ENCODE results near the gene SMIM45.

Gene SMIM45

DNA sequence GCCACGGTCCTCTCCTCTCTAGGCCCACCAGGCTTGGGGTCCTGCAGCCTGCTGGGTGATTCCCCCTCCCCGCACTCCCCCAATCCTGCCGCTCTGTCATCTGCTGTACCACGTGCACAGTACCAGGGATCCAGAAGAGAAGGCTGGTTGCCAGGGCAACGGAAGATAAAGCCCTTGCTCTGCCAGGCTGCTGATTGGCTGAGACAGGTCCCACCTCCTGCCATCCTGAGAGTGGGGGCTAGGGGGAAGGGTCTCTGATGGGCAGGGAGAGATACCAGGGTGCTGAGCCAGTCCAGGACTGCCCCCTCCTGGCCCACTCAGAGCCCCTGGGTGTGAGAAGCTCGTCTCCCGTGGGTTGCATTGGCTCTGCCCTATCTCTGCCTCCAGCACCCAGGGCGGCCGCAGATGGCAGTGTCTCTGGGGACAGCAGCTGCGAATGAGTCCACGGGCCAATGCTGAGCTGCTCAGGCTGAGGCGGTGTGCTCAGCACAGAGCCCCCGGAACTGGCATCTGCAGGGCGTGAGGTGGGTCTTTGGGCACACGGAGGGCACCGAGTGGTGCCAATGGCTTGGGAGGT is at the start of gene SMIM45:
SMIM45 (plus strand) TSS at position 253 of the 577 bp plus-strand sequence.
- no peak for DNase-seq

DNA sequence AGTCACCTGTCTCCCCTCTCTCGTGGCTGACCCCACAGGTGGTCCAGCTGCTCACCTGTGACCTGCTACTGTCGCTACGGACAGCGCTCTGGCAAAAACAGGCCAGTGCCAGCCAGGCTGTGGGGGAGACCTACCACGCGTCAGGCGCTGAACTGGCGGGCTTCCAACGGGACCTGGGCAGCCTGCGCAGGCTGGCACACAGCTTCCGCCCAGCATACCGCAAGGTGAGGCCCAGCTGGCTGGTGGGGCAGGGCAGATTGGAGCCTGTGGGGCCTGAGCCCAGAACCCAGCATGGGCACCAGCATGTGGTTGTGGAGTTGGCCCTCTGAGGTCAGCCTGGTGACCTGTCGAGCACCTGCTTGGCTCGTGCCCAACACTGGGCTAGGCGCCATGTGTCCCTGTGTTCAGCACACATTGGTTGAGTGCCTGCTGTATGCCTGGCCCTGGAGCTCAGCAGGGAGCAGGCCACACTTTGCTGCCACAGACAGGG is 49.0 kb upstream of the SMIM45 start:
- no peak for DNase-seq

DNA sequence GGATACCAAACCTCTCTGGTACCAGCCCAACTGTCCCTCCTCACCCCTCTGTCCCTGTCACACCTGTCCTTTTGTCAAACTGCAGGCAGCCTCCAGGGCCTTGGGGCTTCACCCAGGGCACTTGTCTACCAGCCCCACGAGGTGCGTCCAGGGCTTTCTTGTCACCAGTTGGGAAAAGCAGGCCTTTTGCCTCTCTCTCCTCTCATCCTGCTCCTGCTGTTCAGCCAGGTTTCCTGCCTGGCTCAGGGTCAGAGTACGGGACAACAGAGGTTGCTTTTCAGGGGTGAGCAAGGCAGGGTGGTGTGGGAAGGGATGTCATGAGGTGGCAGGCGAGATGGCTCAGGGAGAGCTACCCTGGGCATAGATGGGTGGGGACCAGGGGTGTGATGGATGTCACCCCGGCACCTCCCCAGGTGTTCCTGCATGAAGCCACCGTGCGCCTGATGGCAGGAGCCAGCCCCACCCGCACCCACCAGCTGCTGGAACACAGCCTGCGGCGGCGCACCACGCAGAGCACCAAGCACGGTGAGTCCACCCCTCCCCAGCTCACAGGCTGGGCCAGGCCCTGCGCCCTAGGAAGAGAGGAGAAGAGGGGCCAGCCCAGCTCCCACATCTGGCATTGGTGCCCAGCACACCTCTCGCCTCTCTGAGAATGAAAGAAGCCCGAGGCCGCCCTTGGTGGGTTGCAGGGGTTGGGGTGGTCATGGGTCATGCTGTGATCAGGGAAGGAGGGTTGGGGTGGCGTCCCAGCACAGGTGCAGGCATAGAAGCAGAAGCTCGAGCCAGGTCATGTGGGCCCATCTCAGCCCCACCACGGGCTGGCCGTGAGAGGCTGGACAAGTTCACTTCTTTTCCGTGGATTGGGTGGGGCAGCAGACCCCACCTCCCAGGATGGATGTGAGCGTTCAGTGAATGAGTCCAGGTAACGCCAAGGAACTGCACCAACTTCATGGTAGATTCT is 47.2 kb upstream of the SMIM45 start:
- no peak for DNase-seq

DNA sequence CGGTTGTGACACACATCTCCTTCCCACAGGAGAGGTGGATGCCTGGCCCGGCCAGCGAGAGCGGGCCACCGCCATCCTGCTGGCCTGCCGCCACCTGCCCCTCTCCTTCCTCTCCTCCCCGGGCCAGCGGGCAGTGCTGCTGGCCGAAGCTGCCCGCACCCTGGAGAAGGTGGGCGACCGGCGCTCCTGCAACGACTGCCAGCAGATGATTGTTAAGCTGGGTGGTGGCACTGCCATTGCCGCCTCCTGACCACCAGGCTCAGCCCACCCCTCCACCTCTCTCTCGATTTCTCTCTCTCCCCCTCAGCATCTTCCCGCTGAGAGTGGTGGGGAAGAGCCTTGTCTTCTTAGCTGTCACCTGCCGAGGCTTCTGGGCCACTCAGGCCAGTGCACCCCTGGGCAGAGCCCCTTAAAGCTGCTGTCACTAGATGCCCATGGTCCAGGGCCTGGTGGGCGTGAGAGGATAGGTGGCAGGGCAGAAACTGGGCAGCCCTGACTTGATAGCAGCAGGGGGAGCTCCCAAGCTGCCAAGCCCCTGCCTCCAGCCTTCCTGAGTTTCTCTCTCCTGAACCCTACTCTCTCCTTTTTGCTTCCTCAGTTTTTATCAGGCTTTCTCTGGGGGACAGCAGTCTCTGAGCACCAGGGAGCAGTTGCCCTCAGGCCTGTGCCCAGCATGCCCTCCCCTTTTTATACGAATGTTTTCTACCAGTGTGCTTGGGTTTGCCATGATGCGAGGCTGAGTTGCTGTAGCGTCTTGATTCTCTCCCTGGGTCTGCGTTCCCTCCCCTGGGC is 46.3 kb upstream of the SMIM45 start:
- DNase-seq = no peak

DNA sequence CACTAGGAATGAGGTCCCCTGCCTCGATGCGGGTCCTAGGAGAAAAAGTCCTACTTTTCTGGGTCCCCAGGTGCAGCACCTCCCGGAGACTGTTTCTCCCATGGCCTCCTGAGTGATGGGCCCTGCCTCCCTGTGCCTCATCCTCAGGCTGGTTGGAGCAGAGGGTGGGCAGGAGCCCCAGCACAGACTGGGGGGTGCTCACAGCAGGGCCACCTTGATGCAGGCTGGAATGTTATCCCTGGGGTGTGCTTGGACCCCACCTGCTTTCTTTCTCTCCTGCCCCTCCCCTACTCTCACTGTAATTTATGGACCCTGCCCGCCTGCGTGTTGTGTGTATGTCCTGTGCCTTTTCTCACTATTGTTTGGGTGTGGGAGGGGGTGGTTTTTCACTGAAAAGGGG is 45.1 kb upstream of the SMIM45 start:
- no peak for DNase-seq

DNA sequence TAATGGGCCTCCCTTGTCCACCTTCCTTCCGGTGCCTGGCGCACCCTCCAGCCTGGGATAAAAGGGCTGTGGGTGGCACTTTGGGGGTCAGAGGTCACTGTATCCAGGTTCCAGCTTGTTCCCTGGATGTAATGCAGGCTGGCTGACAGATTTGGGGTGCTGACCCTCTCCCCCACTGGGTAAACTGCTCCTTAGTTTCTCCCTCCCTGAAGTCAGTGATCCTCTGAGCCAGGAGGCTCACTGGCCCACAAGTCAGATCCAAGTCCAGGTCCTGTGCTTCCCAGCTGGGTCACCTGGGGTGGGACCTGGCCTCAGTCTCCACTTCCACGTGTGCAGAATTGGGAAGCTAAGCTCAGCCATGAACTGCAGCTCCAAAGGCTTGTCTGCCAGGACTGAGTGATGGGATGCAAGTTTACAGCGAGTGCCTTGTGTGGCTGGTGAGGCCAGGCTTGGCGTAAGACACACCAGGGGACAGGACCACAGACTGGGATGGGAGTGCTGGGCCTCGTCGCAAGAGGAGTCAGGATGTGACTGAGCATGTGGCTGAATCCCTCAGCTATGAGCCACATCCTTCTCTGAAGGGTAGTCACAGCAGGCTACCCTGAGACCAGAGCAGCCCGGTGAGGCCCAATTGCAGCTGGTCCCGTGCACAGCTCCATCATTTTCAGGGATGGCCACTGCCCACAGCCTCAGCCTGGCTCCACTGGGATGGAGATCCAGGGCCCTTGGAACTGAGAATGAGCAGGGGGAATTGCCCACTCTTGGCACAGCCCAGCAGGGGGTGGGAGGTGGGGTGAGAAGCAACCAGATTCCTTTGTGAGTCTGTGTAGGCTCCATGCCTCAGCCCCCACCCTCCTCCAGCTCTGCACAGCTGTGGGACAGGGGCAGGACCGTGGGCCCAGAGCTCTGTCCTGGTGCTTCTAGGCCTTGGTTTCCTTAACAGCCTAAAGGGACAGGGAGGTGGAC is 44.2 kb upstream of the SMIM45 start:
- no peak for DNase-seq

DNA sequence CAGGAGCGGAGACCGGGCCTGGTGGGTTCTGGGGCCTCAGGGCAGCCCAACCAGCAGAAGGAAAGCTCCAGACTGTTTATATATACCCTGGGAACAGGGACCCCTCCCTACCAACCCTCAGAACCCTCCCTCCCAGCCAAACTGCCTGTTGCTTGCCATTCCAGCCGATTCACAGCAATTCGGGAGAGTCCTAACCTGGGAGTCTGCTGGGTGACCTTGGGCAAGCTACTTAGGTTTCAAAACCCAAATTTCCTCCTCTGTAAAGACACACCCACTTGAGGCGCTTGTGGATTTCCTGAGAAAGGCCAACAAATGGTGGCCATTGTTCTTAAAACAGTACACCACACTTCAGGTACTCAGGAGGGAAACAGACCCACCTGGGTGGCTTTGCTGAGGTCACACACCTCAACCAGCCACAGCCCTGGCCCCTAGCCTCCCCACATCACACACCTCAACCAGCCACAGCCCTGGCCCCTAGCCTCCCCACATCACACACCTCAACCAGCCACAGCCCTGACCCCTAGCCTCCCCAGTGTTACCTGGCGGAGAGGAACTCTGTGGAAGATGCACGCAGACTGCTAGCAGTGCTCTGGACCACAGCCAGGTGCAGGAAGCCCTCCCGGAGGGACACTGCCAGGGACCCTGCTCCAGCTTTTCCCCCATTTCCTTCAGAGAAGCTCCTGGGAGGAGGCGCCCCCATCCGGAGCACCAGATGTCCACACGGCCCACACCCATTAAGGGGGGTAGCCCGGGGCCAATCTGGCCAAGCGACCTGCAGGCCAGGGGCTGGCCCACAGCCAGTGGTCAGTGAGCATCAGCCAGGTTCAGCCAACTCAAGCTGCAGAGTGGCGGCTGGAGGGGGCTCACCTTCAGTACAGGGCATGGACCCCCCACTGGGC is 43.3 kb upstream of the SMIM45 start:
- no peak for DNase-seq

DNA sequence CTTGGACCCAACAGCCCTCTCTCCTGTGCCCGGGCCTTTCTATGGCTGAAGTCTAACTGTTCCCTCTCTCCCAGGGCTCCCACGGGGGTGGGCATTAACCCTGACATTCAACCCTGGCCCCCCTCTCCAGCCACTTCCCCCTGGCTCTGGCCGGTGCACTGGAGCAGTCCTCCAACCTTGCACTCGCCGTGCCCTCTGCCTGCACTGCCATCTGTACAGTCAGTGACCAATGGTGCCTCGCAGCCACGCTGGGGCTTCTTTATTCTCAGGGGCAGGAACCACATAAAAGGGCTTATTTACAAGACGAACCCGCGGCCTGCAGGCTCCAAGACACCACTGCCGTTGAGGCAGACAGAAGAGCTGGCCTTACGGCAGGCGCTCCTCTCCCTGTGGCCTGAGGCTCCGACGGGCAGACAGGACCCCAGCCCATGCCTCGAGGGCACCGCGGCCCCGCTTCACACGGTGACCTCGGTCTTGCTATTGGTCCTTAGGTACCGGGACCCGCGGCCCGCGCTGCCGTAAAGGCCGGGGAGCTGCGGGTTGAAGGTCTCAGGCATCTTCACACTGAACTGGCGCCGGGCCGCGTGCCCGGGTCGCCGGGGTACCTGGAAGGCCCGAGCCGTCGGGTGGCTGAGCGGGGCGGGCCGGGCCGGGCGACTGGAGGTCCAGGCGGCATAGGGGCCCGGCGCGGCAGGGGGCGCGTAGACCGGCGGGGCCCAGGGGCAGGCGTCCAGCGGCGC is 42.5 kb upstream of the SMIM45 start:
- DNase-seq = no peak

DNA sequence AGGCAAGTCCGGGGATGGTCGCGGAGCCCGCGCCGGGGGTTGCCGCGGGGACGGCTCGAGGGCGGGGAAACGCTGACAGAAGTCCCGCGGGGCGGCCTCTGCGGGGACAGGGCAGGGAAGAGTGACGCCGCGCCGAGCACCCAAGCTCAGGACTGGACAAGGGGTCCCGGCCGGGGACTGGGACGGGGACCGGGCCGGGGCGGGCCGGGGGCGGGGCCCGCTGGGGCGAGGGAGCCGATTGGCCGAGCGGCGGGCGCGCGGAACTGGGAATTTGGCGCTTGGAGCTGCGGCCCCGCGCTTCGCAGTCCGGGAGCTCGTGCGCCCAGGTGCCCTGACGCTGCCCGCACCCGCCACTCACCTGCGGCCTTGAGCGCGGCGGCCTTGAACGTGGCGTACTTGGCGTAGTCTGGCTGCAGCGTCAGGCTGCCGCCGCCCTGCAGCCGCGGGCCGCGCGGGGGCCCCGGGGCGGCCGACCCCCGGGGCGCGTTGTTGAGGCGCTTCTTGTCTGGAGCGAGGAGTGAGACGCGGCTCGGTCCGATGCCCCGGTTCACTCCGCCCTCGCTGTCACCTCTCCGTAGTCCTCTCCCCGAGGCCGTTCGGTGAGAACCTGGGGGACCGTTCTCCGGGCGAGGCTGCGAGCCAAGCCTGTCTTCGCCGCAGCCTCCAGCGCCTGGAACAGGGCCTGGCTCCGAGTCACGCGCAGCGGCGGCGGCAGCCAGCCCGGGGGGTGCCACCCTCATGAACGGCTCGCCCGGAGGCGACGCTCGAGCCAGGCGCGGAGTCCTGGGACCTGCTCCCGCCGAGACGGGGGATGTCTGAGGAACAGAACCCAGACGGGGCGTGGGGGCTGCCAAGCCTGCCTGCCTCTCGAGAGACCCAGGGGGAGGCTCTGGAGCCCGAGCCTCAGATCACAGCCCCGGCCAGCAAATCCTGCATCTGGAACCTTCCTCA is 41.6 kb upstream of the SMIM45 start:
- DNase-seq = no peak

DNA sequence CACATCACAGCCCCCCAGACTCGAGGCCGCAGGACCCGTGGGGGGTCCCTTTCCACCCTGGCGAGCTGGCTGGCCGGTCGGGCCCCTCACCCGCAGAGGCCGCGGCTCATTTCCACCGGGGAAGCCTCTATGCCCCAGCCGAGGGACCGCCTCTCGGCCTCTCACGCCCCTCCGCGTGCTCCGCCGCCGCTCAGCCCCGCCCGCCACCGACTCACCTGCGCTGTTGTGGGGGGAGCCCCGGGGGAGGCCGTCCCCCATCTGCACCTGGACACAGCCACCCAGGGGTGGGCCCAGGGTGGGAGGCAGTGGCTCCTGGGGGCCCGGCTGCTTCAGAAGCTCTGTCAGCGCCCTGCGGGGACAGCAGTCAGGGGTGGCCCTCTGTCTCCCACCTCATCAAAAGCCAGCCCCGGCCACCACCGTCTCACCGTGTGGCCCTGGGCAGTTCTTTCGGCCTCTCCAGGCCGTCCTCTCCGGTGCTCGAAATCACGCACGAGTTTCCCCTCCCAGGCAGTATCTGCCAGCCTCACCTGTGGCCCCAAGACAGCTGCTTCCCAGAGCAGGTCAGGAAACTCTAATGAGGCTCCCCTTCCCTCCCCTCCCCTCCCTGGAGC is 40.8 kb upstream of the SMIM45 start:
- DNase-seq = no peak

DNA sequence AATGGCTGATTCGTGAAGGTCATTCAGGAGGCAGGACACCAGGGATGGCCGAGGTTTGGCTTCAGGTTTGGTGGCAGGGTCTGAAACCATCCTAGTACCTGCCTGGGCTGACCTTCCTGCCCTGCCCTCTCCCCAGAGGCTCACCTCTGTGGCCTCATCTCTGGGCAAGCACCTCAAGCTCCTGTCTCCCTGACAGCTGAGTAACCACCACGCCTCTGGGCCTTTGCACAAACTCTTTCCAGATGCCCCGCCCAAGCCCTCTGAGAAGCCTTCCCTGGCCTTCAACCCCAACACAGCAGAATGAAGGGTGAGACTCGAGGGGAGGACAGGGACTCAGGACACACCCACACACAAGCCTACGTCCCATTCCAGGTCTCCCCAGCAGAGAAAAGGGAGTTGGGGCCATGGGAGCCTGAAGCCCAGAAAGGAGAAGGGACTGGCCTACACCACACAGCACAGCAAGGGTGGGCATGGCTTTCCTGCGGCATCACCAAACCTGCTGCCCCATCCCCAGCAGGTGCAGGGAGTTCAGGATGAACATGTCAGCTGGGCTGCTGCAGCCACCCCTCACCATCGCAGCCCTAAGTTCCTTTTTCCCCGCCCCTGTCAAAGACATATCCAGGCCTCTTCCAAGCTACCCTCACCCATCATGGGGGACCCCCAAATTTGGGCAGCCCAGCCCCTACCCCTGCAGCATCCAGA is 39.5 kb upstream of the SMIM45 start:
- no peak for DNase-seq

DNA sequence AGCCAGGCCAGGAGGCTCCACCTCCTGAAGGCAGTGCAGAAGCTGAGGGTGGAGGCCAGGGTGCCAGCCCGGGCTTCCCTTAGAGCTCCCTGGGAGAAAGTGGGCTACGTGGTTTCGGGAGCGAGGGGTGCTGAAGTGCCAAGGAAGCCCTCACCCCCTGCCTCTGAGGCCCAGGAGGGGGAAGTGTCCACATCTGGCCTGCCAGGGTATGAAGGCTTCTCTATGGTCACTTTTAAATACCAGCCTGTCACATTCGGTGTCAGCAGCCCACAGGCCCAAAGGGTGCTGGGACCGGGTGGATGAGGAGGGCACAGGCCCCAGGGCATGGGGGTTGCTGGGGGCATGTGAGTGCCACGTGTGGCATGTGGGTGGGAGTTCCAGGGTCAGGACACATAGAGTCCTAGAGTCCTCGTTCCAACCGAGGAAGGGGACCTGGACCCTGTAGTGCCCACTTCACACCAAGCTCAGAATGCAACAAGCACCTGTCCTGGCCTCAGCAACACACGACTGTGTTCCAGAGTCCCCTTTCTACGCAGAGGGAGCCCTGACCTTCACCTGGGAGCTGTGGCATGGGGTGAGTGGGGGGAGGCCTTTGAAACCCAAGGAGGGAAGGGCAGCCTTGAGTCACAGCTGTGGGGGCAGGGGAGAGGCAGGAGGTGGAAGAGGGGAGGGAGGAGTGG is 38.8 kb upstream of the SMIM45 start:
- DNase-seq = no peak

DNA sequence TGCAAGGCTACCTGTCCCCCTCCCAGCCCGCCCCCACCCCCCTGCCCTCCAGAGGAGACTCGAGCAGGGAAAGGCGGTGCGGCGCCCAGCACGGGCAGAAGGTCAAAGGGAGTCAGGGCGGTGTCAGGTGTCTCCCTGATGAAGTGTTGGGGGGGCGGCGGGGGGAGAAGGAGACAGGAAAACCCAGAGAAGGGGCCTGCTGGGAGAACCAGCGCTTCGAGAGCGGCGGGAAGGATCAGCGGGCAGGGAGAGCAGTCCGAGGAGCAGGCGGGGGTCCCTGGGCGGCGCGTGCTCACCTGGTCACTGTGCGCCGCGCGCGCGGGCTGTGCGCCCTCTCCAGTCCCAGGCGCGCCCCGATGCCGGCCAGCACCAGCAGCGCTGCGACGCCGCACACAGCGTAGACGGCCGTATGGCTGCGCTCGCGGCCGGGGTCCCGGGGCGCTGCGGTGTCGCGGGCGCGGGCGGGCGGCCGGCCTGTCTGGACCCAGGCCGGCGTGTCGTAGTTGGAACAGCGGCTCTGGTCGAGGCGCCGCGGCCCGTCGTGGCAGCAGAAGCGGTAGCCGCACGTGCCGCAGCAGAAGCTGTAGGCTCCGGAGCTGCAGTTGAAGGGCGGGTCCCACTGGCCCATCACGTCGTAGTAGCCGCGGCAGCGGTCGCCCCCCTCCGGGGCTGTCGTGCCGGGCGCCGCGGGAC is 38.0 kb upstream of the SMIM45 start:
- no peak for DNase-seq

DNA sequence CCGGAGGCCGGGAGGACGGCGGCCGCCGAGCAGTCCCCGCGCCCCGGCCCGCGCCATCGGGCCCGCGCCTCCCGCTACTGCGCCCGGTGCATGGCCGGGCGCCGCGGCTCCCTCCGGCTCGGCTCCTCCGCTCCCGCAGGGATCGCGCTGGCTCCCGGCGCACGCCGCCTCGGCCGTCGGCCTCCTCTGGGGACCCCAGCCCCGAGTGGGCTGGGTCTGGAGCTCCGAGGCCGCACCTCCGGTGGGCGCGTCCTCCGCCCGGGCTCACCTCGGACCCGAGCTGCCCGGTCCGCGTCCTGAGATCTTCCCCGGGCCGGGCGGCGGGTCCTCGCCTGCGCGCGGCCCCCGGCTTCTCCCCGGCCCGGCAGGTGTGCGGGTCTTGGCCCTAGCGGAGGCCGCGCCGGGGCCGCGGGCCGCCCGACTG is 37.3 kb upstream of the SMIM45 start:
- no peak for DNase-seq

DNA sequence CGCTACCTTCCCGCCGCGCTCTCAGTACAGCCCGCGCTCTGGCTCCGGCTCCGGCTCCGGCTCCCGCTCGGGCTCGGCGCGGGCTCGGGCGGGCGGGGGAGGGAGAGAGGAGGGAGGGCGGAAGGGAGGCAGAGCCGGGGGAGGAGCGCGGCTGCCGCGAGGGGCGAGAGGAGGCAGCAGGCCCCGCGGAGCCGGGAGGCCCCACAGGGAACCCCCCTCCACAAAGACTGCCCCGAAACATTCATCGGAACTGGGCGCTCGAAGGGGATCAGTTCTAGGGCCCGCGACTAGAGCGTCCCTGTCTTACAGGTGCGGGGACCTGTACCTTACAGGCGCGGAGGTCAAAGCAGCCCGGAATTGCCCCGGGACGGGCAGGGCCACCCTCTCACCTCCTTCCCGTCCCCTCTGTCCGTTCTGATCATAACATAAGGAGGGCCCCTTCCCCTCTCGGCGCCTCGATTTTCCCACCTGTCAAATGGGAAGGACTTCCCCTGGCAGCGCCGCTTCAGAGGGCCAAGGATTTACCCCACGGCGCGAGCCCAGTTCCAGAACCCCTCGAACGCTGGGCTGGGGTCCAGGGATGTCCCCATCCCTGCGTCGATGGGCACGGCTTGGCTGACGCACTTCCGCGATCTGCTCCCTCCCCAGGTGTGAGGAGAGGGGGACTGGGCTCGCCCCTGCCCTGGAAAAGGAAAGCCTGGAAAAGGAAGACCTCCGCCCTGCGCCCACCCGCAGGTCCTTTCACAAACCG is 36.7 kb upstream of the SMIM45 start, which contains the start of gene SHISA8:
SHISA8 (minus strand) TSS at position 40 of the 751 bp plus-strand sequence. CDS start 407 bp downstream, outside the sequence.
- no peak for DNase-seq

All from HCEC 1CT (cell line).